Kidney epithelial cell (primary cell): ENCODE measurements around the gene KDM6A. TPM values are rescaled to one million over a fixed set of nuclear protein-coding genes. Genes with fewer than 3 reads are reported as not detected.
"Not testable (repeated sequence)": the region's sequence is repeated elsewhere in the genome, so short reads cannot be mapped to it uniquely, and the experiment has no call there.

Experiments used
- DNase-seq: peaks from one replicate; pipeline ENCODE4 v3.0.0-alpha.2; 2010; ENCODE audit warnings: low read depth
- H3K27me3 ChIP-seq: 2 replicates; pipeline ENCODE4 v1.6.0; 2011; ENCODE audit warnings: low read length; ENCODE audit not compliant: control insufficient read depth, insufficient read depth
- H3K36me3 ChIP-seq: 2 replicates; pipeline ENCODE4 v1.5.1; 2011; ENCODE audit warnings: low read length; ENCODE audit not compliant: control insufficient read depth, insufficient read depth
- H3K4me3 ChIP-seq: 2 replicates; pipeline ENCODE4 v1.5.1; 2011; ENCODE audit warnings: low read depth, mild to moderate bottlenecking, control low read depth, low read length
- total RNA-seq: library from RNA; depleted of rRNA; stranded (reverse); fragments of >200 nt; gene quantifications from 2 replicates; pipeline ENCODE4 v1.2.3, GENCODE V29; 2015
- TF ChIP-seq, protein P1 (sequence below): IDR thresholded peaks from 2 replicates; pipeline ENCODE4 v1.5.1; 2011; ENCODE audit warnings: mild to moderate bottlenecking, moderate library complexity, low read length, control low read depth, inconsistent platforms; ENCODE audit not compliant: insufficient read depth, poor library complexity, severe bottlenecking

The KDM6A gene
- total RNA-seq, 1 donor from 2014 or later = 13.7 TPM

DNA sequence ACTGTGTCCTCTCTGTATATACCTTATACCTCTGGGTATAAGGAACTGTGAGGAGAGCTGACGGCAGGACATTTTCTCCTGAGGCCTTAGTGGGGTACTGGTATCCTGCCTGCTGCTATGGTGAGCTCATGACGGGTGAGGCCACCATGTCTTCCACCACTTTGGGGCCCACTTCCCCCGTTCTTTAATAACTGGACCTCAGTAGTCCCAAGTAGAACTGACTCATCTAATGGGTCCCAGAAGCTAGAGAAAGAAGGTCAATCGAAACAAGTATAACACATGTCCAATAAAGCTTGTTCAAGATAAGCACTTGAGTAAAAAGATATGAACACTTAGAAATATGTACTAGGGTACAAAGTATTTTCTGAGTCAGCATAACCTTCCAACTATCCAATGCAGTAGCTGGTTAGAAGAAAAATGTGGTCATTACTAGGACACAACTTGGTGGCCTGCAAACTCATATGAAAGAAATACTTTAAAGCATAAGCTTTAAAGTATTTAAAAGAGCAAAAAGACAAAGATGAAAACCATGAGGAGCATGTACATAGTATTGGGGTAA is 256.0 kb downstream of the KDM6A start:
- H3K4me3 ChIP-seq = no peak overlapping the region
- no peaks in the 10 kb centered on the region for H3K27me3 ChIP-seq
- TF ChIP-seq, protein P1, sequence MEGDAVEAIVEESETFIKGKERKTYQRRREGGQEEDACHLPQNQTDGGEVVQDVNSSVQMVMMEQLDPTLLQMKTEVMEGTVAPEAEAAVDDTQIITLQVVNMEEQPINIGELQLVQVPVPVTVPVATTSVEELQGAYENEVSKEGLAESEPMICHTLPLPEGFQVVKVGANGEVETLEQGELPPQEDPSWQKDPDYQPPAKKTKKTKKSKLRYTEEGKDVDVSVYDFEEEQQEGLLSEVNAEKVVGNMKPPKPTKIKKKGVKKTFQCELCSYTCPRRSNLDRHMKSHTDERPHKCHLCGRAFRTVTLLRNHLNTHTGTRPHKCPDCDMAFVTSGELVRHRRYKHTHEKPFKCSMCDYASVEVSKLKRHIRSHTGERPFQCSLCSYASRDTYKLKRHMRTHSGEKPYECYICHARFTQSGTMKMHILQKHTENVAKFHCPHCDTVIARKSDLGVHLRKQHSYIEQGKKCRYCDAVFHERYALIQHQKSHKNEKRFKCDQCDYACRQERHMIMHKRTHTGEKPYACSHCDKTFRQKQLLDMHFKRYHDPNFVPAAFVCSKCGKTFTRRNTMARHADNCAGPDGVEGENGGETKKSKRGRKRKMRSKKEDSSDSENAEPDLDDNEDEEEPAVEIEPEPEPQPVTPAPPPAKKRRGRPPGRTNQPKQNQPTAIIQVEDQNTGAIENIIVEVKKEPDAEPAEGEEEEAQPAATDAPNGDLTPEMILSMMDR = no peak
- no peak for DNase-seq
- no peaks in the 10 kb centered on the region for H3K36me3 ChIP-seq

DNA sequence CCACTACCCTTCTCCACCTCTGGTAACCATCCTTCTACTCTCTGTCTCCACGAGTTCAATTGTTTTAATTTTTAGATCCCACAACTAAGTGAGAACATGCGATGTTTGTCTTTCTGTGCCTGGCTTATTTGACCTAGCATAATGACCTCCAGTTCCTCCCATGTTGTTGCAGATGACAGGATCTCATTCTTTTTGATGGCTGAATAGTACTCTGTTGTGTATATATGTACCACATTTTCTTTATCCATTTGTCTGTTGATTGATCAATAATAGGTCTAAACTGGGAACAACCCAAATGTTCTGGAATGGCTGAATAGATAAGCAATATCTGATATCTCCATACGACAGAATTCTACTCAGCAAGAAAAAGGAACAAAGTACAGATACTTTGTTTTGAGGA is 260.5 kb downstream of the KDM6A start:
- H3K36me3 ChIP-seq = no peaks in the 10 kb centered on the region
- TF ChIP-seq, protein P1 = no peak
- no peaks in the 10 kb centered on the region for H3K27me3 ChIP-seq
- DNase-seq = no peak
- no peak overlapping the region for H3K4me3 ChIP-seq

DNA sequence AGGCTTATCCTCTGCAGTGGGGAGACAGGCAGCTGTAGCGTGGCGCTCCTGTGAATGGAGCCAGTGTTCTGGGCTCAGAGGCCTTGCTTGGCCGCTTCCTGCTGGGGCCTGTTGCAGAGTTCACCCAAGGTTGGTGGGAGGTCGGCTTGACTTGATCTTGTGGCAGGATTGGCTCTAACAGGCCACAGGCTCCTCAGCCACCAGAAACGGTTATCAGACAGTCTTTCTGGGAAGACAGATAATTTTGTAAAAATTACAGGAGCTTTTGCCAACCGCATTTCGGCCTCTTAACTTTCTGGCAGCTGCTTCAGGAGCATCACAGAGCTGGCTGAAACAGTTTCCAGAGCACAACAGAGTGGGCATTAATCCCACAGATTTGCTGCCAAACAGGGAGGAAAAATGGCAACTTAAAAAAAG is 261.3 kb downstream of the KDM6A start:
- Histone ChIP-seq H3K36me3 (no peaks in the 10 kb centered on the region), H3K4me3 (no peak overlapping the region), H3K27me3 (no peaks in the 10 kb centered on the region)
- no peak for DNase-seq
- TF ChIP-seq, protein P1 = no peak

DNA sequence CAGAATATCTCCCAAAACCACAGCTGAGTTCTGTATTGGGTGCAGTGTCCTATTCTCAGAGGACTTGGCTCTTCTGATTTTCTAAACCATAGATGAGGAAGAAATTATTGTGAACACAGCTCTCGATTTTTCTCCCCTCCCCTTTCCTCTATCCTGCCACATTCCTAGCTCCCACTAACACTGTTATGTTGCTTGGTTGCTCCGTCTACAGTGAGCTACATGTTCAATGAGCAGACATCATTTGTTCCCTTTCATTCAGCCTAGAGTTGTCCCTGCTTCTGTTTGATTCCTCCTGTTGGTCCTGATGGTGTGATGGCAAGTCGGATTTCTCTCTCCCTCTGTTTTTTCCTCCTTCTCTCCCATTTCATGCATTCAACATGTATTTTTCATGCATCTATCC is 261.8 kb downstream of the KDM6A start:
- no peaks in the 10 kb centered on the region for H3K27me3 ChIP-seq
- H3K4me3 ChIP-seq = no peak overlapping the region
- DNase-seq = no peak
- H3K36me3 ChIP-seq = no peaks in the 10 kb centered on the region
- TF ChIP-seq, protein P1 = no peak

DNA sequence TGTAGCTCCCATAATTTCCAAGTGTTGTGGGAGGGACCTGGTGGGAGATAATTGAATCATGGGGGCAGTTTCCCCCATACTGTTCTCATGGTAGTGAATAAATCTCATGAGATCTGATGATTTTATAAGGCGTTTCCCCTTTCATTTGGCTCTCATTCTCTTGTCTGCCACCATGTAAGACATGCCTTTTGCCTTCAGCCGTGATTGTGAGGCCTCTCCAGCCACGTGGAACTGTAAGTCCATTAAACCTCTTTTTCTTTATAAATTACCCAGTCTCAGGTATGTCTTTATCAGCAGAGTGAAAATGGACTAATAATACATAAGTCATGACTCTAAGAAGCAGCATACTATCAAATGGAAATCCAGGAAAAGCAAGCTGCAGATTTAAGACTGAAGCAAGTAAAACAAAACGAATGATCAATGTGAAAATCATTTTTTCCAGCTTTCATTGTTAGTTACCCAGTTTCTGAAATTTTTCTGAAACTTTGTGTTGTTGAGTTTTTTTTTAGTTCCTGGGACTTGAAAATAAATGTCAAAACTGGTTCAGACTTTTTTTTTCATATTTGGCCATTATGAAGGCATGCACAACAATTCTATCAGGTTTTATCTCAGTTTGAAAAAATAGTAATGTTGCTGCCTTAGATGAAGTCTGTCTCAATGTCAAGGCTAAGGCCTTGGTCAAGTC is 262.5 kb downstream of the KDM6A start:
- not testable (repeated sequence) for H3K36me3 ChIP-seq, H3K27me3 ChIP-seq, H3K4me3 ChIP-seq, DNase-seq

DNA sequence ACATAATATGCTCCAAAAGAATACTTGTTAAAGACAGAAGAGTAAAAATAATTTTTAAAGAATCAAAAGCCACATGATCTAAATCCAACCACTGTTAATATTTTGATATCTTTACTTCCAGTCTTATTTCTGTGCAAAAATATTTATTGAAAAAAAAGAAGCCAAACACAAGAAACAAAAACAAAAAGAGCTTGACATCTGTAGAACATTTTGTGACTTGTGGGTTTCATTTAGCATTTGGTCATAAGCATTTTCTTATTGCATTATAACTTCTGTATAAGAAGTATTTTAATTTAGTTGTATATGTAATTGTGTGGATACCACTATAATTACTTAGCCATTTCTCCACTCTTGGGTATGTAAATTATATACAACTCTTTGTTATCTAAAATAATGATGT is 264.5 kb downstream of the KDM6A start:
- no peaks in the 10 kb centered on the region for H3K27me3 ChIP-seq
- no peaks in the 10 kb centered on the region for H3K36me3 ChIP-seq
- DNase-seq = no peak
- H3K4me3 ChIP-seq = no peak overlapping the region
- TF ChIP-seq, protein P1 = no peak
